ENCODE measurements around the gene ARFRP1.

The ARFRP1 gene

DNA sequence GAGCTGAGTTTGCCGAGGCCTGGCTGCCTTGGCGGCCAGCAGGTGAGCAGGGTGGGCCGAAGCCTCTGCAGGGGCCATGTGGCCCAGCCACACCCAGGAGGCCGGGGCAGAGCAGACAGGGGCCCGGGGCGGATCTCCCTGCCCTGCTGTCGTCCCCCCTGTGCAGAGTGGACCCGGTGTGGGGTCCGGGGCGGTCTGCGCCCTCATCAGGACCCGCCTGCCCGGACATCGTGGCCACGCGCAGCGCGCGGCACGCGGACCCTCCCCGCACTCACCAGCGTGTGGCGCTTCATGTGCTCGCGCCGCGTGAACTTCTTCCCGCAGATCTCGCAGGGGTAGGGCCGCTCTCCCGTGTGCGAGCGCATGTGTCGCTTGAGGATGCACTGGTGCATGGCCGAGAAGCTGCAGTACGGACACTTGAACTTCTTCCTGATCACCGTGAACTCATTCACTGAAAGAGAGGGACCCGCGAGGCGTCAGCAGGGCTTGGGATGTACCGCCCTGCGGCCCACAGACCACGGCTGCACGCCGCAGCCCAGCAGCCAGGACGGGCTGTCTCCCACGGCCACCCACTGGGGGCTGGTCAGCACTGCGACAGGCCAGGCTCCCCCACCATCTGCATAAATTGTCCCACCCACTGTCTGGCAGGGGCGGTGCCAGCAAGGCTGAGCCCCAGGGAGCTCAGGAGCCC lies 44.8 kb upstream of the ARFRP1 start:
- no peaks in the 10 kb centered on the region for H3K27me3 ChIP-seq (replicated peaks; ENCODE audit: control insufficient read depth, insufficient read depth, low read length)
- TF ChIP-seq, protein P1, sequence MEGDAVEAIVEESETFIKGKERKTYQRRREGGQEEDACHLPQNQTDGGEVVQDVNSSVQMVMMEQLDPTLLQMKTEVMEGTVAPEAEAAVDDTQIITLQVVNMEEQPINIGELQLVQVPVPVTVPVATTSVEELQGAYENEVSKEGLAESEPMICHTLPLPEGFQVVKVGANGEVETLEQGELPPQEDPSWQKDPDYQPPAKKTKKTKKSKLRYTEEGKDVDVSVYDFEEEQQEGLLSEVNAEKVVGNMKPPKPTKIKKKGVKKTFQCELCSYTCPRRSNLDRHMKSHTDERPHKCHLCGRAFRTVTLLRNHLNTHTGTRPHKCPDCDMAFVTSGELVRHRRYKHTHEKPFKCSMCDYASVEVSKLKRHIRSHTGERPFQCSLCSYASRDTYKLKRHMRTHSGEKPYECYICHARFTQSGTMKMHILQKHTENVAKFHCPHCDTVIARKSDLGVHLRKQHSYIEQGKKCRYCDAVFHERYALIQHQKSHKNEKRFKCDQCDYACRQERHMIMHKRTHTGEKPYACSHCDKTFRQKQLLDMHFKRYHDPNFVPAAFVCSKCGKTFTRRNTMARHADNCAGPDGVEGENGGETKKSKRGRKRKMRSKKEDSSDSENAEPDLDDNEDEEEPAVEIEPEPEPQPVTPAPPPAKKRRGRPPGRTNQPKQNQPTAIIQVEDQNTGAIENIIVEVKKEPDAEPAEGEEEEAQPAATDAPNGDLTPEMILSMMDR (IDR thresholded peaks at IDR 0.05; ENCODE audit: insufficient read depth, low read length, poor library complexity, severe bottlenecking): no peak
- no peaks in the 10 kb centered on the region for H3K36me3 ChIP-seq (ENCODE audit: control insufficient read depth, insufficient read depth, low read length)
- H3K4me3 ChIP-seq (replicated peaks; ENCODE audit: low read depth, low read length): no peak overlapping the region
- no peak for DNase-seq (ENCODE audit: extremely low read depth, insufficient read length)

DNA sequence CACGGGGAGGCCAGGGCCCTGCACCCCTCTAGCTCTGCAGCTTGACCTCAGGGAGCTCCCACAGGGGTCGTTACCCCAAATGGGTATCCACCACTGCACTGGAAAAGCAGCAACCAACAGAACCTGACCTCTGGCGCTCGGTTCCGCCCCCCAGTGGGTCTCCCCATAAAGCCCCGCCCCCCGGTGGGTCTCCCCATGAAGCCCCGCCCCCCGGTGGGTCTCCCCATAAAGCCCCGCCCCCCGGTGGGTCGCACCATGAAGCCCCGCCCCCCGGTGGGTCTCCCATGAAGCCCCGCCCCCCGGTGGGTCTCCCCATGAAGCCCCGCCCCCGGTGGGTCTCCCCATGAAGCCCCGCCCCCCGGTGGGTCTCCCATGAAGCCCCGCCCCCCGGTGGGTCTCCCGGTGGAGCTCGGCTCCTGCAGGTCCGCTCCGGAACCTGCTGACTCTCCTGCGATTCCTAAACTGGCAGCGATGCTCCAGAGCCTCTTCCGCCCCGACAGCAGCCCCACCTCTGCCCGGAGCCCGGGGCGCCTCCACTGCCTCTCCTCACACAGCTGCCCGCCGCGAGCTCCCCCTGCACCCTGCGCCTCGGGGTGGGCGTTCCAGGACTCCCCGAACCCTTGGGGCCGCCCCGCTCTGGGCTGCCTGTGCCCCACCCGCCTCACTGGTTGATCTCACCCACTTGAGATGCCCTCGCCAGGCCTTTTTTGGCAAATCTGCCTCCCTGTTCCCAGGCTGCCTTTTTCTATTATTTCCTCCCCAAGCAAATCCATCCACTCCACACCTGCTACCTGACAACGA lies 43.9 kb upstream of the ARFRP1 start:
- Histone ChIP-seq H3K27me3 (replicated peaks; ENCODE audit: control insufficient read depth, insufficient read depth, low read length) (no peaks in the 10 kb centered on the region), H3K4me3 (replicated peaks; ENCODE audit: low read depth, low read length) (no peak overlapping the region), H3K36me3 (ENCODE audit: control insufficient read depth, insufficient read depth, low read length) (no peaks in the 10 kb centered on the region)
- DNase-seq (ENCODE audit: extremely low read depth, insufficient read length): no peak
- TF ChIP-seq, protein P1 (IDR thresholded peaks at IDR 0.05; ENCODE audit: insufficient read depth, low read length, poor library complexity, severe bottlenecking): no peak

DNA sequence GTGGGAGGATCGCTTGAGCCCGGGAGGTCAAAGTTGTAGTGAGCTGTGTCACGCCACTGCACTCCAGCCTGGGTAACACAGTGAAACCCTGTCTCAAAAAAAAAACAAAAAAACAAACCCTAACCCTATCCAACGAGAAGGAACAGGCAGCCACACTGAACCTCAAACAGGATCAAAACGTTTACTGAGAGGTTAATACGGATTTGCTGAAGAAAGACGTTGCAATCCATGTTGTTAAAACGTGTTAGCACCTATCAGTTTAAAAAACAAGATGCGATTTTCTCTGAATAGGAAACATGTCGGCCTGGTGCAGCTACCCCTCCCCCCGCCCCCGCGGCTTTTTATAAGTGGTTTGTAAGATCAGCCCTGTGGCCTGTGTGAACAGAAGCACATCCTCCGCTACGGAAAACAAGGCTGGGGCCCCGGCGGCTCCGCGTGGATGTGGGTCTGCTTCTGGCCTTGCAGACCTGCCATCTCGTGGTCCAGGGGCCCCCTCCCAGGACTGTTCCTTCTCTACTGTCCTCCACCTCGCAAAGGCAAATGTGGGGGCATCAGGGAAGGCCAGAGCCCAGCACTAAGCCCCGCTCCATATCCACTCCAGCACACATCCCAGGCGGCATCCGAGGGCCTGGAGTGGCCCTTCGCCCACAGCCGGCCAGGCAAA lies 43.2 kb upstream of the ARFRP1 start:
- Histone ChIP-seq H3K4me3 (replicated peaks; ENCODE audit: low read depth, low read length) (no peak overlapping the region), H3K27me3 (replicated peaks; ENCODE audit: control insufficient read depth, insufficient read depth, low read length) (no peaks in the 10 kb centered on the region), H3K36me3 (ENCODE audit: control insufficient read depth, insufficient read depth, low read length) (no peaks in the 10 kb centered on the region; the same call in 1 of the 2 replicates)
- DNase-seq (ENCODE audit: extremely low read depth, insufficient read length): no peak
- TF ChIP-seq, protein P1 (IDR thresholded peaks at IDR 0.05; ENCODE audit: insufficient read depth, low read length, poor library complexity, severe bottlenecking): no peak

DNA sequence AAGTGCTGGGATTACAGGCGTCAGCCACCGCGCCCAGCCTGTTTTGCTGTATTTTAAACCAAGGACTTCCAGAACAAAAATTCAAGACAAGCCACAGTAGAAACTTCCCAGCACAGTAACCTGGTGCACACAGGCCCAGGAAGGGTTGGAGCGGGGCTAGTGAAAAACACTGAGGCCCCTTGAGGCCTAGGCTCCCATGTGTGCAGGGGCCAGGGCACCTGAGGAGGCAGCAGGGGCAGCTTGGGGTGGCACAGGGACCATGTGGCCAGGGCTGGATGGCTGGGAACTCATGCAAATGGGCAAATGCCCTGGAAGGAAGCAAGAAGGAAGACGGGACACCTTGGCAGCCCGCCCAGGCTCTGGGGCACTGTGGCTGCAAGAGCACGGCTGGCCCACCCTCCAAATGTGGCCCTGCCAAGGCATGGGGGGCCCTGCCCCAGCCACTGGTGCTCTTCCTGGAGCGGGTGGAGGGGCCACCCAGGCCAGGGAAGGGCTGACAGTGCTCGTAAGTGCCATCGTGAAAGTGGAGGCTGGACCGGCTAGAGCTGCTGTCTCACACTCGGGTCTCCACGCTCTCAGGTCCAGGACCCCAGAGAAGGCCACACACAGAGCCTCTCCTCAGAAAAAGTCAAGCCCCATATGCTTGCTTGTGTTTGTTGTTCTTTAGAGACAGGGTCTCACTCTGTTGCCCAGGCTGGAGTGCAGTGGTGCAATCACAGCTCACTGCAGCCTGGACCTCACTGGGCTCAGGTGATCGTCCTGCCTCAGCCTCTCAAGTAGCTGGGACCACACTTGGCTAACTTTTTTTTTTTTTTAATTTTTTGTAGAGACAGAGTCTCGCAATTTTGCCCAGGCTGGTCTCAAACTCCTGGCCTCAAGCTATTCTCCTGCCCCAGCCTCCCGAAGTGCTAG lies 42.1 kb upstream of the ARFRP1 start:
- H3K27me3 ChIP-seq (replicated peaks; ENCODE audit: control insufficient read depth, insufficient read depth, low read length): no peaks in the 10 kb centered on the region
- TF ChIP-seq, protein P1 (IDR thresholded peaks at IDR 0.05; ENCODE audit: insufficient read depth, low read length, poor library complexity, severe bottlenecking): no peak
- H3K4me3 ChIP-seq (replicated peaks; ENCODE audit: low read depth, low read length): no peak overlapping the region
- DNase-seq (ENCODE audit: extremely low read depth, insufficient read length): no peak
- no peaks in the 10 kb centered on the region; the same call in 1 of the 2 replicates for H3K36me3 ChIP-seq (ENCODE audit: control insufficient read depth, insufficient read depth, low read length)

DNA sequence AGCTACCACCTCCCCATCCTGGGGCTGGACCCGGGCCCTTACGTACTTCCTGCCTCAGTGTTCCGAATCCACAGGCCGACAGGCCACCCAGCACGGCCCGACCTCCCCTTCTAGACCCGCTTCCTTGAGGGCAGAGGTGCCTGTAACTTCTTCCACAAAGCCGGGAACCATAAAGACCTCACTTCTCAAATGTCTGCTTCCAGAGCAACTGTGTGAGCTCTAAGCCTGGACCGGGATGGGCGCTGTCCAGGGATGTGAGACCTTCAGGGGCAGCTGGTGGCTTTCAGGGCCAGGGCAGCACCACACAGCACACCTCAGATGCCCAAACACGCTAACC lies 41.1 kb upstream of the ARFRP1 start:
- Histone ChIP-seq H3K4me3 (replicated peaks; ENCODE audit: low read depth, low read length) (no peak overlapping the region), H3K27me3 (replicated peaks; ENCODE audit: control insufficient read depth, insufficient read depth, low read length) (no peaks in the 10 kb centered on the region), H3K36me3 (ENCODE audit: control insufficient read depth, insufficient read depth, low read length) (no peaks in the 10 kb centered on the region; the same call in 1 of the 2 replicates)
- TF ChIP-seq, protein P1 (IDR thresholded peaks at IDR 0.05; ENCODE audit: insufficient read depth, low read length, poor library complexity, severe bottlenecking): no peak
- DNase-seq (ENCODE audit: extremely low read depth, insufficient read length): no peak
